ENCODE measurements around the gene ARFGAP3. TPM values are rescaled to one million over a fixed set of nuclear protein-coding genes. Genes with fewer than 3 reads are reported as not detected.

The ARFGAP3 gene
- total RNA-seq, 2 experiments from 2014 or later, result 34.5 to 38.0 TPM

- DNase-seq (no peak), ATAC-seq (ENCODE audit: low read depth) (no peak)
- no peak overlapping the region for H3K4me3 Mint-ChIP-seq
- H3K27ac Mint-ChIP-seq, result no peak overlapping the region
- no peaks in the 10 kb centered on the region for H3K9me3 Mint-ChIP-seq
- H3K36me3 Mint-ChIP-seq, result peaks cover 12% of the 10 kb centered on the region
- POLR2A ChIA-PET, result no interaction called here
- no peaks in the 10 kb centered on the region for H3K4me1 Mint-ChIP-seq
- no peaks in the 10 kb centered on the region for H3K27me3 Mint-ChIP-seq
Observed at GRCh38 chr22:42814616-42815015, 42.5 kb downstream of the ARFGAP3 start.

- Mint-ChIP-seq H3K4me3 (no peak overlapping the region), H3K9me3 (no peaks in the 10 kb centered on the region), H3K4me1 (no peaks in the 10 kb centered on the region), H3K27ac (no peak overlapping the region), H3K27me3 (no peaks in the 10 kb centered on the region), H3K36me3 (peaks cover 12% of the 10 kb centered on the region)
- ATAC-seq (ENCODE audit: low read depth), result no peak
- POLR2A ChIA-PET, result no interaction called here
- no peak for DNase-seq
Observed at GRCh38 chr22:42814215-42814614, 42.9 kb downstream of the ARFGAP3 start.

- no peak for ATAC-seq (ENCODE audit: low read depth)
- no peak for DNase-seq
- Mint-ChIP-seq H3K36me3 (peaks cover 14% of the 10 kb centered on the region), H3K4me3 (no peak overlapping the region), H3K4me1 (peaks cover 2% of the 10 kb centered on the region), H3K27ac (no peak overlapping the region), H3K27me3 (no peaks in the 10 kb centered on the region), H3K9me3 (no peaks in the 10 kb centered on the region)
- POLR2A ChIA-PET, result no interaction called here
Observed at GRCh38 chr22:42813501-42813900, 43.6 kb downstream of the ARFGAP3 start.

- DNase-seq (no peak), ATAC-seq (ENCODE audit: low read depth) (no peak)
- POLR2A ChIA-PET, result no interaction called here
- no peaks in the 10 kb centered on the region for H3K27me3 Mint-ChIP-seq
- peaks cover 17% of the 10 kb centered on the region for H3K36me3 Mint-ChIP-seq
- no peak overlapping the region for H3K4me3 Mint-ChIP-seq
- no peaks in the 10 kb centered on the region for H3K9me3 Mint-ChIP-seq
- no peak overlapping the region for H3K27ac Mint-ChIP-seq
- H3K4me1 Mint-ChIP-seq, result peaks cover 4% of the 10 kb centered on the region
Observed at GRCh38 chr22:42811459-42811858, 45.6 kb downstream of the ARFGAP3 start.

- Mint-ChIP-seq H3K36me3 (peaks cover 17% of the 10 kb centered on the region), H3K4me3 (no peak overlapping the region), H3K27ac (no peak overlapping the region), H3K27me3 (no peaks in the 10 kb centered on the region), H3K9me3 (no peaks in the 10 kb centered on the region), H3K4me1 (peaks cover 4% of the 10 kb centered on the region)
- POLR2A ChIA-PET, result no interaction called here
- no peak for ATAC-seq (ENCODE audit: low read depth)
- DNase-seq, result no peak
Observed at GRCh38 chr22:42808521-42808920, 48.6 kb downstream of the ARFGAP3 start.

GRCh38 chr22:42807185-42807584 is 49.9 kb downstream of the ARFGAP3 start:
- no peaks in the 10 kb centered on the region for H3K9me3 Mint-ChIP-seq
- no peaks in the 10 kb centered on the region for H3K27me3 Mint-ChIP-seq
- H3K4me3 Mint-ChIP-seq, result no peak overlapping the region
- DNase-seq (no peak), ATAC-seq (ENCODE audit: low read depth) (no peak)
- H3K27ac Mint-ChIP-seq, result no peak overlapping the region
- POLR2A ChIA-PET, result no interaction called here
- H3K36me3 Mint-ChIP-seq, result peaks cover 14% of the 10 kb centered on the region
- peaks cover 4% of the 10 kb centered on the region for H3K4me1 Mint-ChIP-seq

- H3K9me3 Mint-ChIP-seq, result no peaks in the 10 kb centered on the region
- POLR2A ChIA-PET, result no interaction called here
- H3K4me1 Mint-ChIP-seq, result peaks cover 4% of the 10 kb centered on the region
- DNase-seq (no peak), ATAC-seq (ENCODE audit: low read depth) (no peak)
- H3K36me3 Mint-ChIP-seq, result peaks cover 14% of the 10 kb centered on the region
- no peak overlapping the region for H3K4me3 Mint-ChIP-seq
- H3K27ac Mint-ChIP-seq, result peak overlapping the region; percentile 58
- H3K27me3 Mint-ChIP-seq, result no peaks in the 10 kb centered on the region
Observed at GRCh38 chr22:42805998-42806830, 50.9 kb downstream of the ARFGAP3 start.

- no peaks in the 10 kb centered on the region for H3K27me3 Mint-ChIP-seq
- DNase-seq (no peak), ATAC-seq (ENCODE audit: low read depth) (no peak)
- H3K36me3 Mint-ChIP-seq, result peaks cover 14% of the 10 kb centered on the region
- peak overlapping the region; percentile 58 for H3K27ac Mint-ChIP-seq
- H3K4me3 Mint-ChIP-seq, result no peak overlapping the region
- no peaks in the 10 kb centered on the region for H3K9me3 Mint-ChIP-seq
- H3K4me1 Mint-ChIP-seq, result peaks cover 4% of the 10 kb centered on the region
- POLR2A ChIA-PET, result no interaction called here
Observed at GRCh38 chr22:42805016-42805997, 51.8 kb downstream of the ARFGAP3 start.

- POLR2A ChIA-PET, result interaction anchor here (0.7 kb wide), 1 partner anchor 1035 kb away, joined by 3 read pairs; no protein-coding TSS in a partner anchor
- DNase-seq (no peak), ATAC-seq (ENCODE audit: low read depth) (no peak)
- Mint-ChIP-seq H3K4me3 (no peak overlapping the region), H3K36me3 (peaks cover 11% of the 10 kb centered on the region), H3K4me1 (peaks cover 2% of the 10 kb centered on the region), H3K9me3 (no peaks in the 10 kb centered on the region), H3K27ac (no peak overlapping the region), H3K27me3 (no peaks in the 10 kb centered on the region)
Observed at GRCh38 chr22:42803389-42803788, 53.7 kb downstream of the ARFGAP3 start.

- Mint-ChIP-seq H3K9me3 (no peaks in the 10 kb centered on the region), H3K4me1 (no peaks in the 10 kb centered on the region), H3K36me3 (peaks cover 7% of the 10 kb centered on the region), H3K4me3 (no peak overlapping the region), H3K27me3 (no peaks in the 10 kb centered on the region), H3K27ac (no peak overlapping the region)
- POLR2A ChIA-PET, result no interaction called here
- ATAC-seq (ENCODE audit: low read depth) (no peak), DNase-seq (no peak)
Observed at GRCh38 chr22:42801252-42802080, 55.6 kb downstream of the ARFGAP3 start.

GRCh38 chr22:42800451-42801251 is 56.4 kb downstream of the ARFGAP3 start:
- H3K27me3 Mint-ChIP-seq, result no peaks in the 10 kb centered on the region
- no peak for DNase-seq
- no peak overlapping the region for H3K27ac Mint-ChIP-seq
- no peak overlapping the region for H3K4me3 Mint-ChIP-seq
- H3K36me3 Mint-ChIP-seq, result peaks cover 7% of the 10 kb centered on the region
- no peaks in the 10 kb centered on the region for H3K9me3 Mint-ChIP-seq
- POLR2A ChIA-PET, result no interaction called here
- H3K4me1 Mint-ChIP-seq, result no peaks in the 10 kb centered on the region
- ATAC-seq (ENCODE audit: low read depth), result no peak

GRCh38 chr22:42799461-42800405 is 57.3 kb downstream of the ARFGAP3 start:
- POLR2A ChIA-PET, result no interaction called here
- H3K36me3 Mint-ChIP-seq, result peaks cover 7% of the 10 kb centered on the region
- no peaks in the 10 kb centered on the region for H3K9me3 Mint-ChIP-seq
- ATAC-seq (ENCODE audit: low read depth) (no peak), DNase-seq (no peak)
- no peak overlapping the region for H3K27ac Mint-ChIP-seq
- H3K4me3 Mint-ChIP-seq, result no peak overlapping the region
- no peaks in the 10 kb centered on the region for H3K4me1 Mint-ChIP-seq
- H3K27me3 Mint-ChIP-seq, result no peaks in the 10 kb centered on the region
